Cortex of kidney (tissue), 1 donor: ENCODE measurements around the gene MME.
"Not testable (repeated sequence)": the region's sequence is repeated elsewhere in the genome, so short reads cannot be mapped to it uniquely, and the experiment has no call there.

Source experiments
- DNase-seq: peaks from one replicate; lab custom pipeline; 2025; lab: John Stamatoyannopoulos, UW

Gene MME

DNA sequence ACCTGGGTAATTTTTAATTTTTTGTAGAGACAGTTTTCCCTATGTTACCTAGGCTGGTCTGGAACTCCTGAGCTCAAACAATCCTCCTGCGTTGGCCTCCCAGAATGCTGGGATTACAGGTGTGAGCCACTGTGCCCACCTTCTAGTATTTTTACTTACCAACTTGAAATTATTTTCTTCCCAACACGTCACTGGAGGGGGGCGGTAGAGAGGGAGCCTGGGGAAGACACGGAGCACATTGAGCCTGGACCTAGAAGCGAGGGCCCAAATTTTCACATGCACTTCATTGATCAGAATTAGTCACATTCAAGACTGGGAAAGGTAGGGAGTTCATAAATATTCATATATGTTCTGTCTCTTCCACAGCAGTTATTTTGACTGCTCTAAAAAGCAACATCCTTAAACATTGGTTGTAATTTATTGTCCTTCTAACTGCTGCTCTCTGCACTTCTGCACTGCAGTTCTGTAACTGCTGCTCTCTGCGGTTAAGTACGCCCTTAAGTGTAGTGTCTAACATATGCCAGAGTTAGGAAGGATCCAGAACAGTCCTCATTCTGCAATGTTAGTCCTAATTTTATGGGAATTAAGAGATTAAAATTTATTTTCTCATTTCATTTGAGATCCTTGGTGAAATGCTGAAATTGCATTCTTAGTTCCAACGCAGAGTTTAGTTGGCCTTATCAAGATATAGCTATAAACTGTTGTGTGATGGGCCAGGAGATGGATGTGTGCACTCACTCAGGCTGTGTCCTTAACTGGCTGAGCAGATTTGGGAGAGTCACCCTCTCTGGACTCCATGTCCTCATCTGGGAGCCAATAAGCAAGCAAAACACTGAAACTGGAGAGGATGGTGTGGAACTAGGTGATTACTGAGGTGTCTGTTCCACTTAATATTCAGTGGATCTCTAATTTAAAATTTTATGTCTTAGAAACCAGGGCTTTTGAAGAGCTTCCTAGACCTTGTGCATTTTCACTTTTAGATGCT is 115.1 kb downstream of the MME start:
- DNase-seq = no peak

DNA sequence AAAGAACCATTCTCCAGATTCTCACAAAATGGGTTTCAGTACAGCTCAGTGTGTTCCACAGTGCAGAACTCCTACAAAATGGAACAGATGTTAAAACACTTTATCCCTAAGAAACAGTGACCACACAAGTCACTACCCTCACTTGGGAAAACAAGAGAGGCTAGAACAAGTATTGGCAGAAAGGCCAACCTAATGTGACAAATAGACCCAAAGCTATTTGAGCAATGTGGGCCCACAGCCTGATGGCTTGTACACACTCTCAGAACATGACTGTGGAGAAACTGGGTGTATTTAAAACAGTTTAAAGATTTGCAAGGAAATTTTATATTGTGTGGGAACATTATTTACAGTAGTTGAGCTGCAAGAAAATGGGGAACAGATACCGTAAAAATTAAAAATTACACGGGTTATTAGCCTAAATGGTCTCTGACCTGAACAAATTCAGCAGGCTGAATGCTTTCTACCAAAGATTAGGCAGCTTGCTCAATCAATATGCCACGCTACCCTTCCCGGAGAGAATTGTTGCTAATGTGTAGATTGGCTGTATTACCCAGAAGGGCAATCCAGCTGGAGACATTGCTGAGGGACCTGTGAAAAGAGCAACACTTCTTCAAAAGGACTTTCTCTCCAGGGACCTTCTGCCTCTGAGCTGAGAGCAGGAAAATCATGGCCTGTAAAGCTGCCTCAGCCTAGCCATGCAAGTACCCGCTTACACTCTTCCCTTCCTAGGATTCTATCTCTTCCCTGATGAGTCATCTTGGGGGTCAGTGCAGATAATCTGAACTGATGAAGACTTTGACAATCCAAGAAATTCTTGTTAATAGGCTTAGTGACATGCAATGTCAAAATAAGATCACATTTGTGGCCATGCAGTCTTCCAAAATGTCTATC is 116.3 kb downstream of the MME start:
- DNase-seq = no peak

DNA sequence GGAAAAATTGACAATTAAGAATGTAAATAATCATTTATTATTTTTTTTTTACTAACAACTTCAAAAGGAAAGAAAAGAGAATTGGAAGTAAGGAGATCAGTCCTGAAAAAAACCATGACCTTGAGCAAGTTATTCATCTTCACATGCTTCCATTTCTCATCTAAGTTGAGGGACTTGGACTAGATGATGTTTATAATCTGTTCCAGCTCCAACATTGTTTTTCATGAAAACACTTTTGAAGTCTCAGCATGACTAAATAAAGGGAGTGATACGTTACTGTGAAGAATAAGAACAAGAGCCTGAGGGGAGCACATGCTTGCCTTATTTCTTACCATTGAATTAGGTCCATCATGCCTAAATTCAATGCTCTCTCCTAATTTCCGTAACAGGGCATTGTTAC is 117.7 kb downstream of the MME start:
- DNase-seq = no peak

DNA sequence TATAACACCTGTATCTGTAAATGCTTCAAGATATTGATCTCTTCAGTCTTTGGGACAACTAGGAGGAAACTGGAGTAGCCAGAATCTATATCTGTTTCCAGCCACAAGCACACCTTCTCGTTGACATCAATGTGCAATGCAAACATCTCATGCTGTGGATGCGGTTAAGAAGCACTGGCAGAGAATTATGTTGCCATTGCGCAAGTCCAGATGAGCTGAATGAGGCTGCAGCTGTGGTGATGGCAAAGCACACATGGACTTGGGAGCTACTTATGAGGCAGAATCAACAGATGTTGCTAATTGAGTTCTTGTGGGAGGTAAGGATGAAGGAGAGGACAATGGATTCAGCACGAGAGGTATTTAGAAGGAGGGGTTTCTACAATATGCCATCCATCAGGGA is 122.5 kb downstream of the MME start:
- DNase-seq = no peak

DNA sequence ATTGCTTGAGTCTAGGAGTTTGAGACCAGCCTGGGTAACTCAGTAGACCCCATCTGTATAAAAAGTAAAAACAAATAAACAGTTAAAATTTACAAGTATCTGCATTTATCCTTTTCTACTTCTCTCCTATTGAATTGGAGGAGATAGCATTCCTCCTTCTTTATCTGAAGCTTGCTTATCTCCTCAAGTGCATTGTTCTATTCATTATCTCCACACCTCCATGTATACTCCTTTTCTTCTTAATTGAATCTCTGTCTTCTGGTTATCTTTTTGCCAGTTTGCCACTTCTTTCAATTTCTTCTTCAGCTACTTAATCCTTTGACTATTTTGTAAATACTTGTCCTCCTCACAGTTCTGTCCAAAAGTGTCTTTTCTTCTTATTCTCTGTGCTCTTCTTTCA is 124.7 kb downstream of the MME start:
- DNase-seq = no peak

DNA sequence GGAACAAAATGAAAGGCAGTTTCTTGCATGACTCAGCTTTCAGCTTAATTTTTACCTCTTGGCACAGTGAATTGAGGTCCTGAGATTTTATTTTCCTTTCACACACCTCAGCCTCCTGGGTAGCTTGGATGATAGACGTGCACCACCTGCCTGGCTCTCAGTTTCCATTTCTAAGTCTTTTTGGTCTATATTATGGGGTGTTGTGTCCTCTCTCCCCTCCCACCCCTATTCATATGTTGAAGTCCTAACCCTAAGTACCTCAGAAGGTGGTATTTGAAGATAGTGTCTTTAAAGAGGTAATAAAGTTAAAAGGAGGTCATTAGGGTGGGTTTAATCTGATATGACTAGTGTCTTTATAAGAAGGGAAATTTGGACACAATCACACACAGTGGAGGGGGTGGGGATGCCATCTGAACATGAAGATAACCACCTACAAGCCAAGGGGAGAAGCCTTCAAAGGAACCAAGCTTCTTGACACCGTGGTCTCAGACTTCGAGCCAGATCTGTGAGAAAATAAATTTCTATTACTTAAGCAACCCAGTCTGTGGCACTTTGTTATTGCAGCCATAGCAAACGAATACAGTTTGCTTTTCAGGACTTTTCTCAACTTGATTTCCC is 128.2 kb downstream of the MME start:
- no peak for DNase-seq

DNA sequence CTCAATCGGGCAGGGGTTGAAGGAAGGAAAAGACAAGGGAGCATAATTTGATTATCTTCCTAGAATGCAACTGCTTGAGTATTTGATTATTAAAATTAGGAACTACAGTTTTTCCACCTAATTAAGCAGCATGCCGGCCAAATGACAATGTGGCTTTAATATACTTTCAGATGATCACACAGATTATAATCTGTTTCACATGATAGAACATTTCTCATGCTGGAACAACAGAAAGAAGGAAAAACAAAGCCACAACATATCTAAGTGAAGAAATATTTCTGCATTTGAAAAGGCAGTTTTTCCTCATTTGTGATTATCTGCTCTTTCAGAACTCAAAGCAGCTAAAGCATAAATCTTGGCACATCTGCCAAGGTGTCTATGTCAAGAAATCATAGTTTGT is 130.6 kb downstream of the MME start:
- no peak for DNase-seq

DNA sequence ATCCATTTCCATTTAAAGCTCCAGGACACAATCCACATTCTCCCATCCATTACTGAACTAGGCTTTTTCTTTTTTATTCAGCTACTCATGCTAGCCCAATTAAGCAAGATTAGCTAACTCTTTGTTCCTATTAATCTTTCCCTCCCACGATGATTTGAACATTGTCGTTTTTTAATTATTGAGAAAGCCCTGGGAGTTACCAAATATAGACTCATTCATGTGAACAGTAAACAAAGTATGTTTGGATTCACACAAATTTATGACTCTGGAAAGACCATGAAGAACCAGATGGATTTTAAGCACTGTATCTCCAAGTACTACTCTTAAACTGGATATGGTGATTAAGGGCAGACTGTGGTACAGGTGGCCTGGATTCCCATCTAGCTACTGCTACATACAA is 131.1 kb downstream of the MME start:
- no peak for DNase-seq

DNA sequence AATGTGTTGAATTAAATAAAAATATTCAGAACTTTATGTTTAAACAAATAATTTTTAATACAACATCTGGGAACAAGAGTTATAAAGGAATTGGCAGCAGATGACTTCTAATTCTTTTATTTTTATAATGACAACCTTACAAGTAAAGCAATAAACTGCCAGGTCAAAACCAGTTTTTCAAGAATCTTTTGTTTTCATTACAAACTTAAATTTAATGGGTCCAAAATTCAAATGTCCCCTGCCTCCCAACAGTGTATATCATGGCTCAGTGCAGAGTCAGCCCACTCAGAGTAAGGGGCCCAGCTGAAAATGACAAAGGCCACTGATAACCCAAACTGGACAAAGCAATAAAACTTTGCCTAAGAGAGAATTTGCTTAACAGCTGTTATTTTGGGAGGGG is 131.8 kb downstream of the MME start:
- DNase-seq = no peak

DNA sequence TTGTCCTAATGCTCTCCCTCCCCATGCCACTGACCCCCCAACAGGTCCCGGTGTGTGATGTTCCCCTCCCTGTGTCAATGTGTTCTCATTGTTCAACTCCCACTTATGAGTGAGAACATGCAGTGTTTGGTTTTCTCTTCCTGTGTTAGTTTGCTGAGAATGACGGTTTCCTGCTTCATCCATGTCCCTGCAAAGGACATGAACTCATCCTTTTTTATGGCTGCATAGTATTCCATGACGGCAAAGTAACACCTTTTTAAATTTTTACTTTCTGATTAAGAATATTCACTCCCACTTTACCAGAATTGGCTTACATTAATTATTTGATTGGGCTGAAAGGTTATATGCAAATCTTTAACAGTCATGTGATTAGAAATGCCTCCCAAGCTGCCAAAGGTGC is 135.9 kb downstream of the MME start:
- DNase-seq = not testable (repeated sequence)

DNA sequence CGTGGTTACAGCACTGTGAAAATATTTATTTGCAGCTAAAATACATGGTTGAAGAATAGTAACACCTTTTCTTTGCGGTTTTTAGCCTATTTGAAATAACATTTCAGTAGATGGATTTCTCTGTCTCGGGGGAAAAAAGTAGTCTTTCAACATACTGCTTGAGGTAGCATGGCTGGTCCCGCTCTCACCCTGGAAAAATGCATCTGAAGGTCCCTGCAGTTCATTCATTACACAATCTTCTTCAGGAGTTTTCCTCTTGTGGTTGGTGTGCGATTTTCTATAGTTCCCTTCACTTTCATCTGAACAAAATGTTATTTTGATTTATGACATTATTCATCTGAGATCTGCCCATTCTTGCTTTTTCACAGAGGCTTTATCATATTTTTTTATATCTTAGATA is 137.5 kb downstream of the MME start:
- no peak for DNase-seq

DNA sequence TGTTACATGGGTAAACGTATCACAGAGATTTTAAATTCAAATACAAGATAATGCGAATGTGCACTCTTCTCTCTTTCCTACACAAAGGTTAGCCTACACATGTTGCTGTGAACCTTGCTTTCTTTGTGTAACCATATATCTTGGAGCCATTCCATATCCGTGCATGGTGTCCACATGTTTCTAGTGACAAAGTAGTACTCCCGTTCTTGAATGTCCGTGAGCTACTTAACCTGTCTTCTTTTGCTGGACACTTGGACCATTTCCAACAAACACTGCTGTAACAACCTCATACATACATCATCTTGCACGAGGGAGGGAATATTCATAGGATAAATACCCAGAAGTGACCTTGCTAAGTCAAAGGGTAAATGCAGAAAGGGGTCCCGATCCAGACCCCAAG is 138.3 kb downstream of the MME start:
- no peak for DNase-seq

DNA sequence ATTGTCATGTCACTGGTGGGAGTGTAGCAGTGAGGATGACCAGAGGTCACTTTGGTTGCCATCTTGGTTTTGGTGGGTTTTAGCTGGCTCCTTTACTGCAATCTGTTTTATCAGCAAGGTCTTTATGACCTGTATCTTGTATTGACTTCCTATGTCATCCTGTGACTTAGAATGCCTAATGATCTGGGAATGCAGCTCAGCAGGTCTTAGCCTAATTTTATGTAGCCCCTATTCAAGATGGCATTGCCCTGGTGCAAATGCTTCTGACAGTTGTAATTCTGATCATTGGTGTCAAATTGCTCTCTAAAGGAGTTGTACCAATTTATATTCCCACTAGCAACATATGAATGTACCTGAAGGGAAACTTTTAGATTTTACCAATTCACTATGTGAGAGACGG is 139.0 kb downstream of the MME start:
- no peak for DNase-seq

DNA sequence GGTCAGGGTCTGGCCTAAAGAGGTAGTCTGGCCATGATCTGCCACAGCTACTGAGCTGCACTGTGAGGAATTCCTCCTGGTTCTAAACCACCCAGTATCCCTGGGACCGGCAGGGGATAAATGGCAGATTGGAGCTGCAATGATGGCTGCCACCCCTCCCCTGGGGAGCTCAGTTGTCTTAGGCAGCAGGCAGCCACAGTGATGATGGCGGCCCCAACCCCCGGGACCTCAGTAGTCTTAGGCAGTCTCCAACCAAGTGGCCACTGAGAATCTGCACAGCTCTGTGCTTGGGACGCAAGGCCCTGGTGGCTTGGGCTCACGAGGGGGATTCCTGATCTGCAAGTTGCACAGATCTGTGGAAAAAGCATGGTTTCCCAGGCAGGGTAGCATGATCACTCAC is 145.3 kb downstream of the MME start:
- DNase-seq = no peak

DNA sequence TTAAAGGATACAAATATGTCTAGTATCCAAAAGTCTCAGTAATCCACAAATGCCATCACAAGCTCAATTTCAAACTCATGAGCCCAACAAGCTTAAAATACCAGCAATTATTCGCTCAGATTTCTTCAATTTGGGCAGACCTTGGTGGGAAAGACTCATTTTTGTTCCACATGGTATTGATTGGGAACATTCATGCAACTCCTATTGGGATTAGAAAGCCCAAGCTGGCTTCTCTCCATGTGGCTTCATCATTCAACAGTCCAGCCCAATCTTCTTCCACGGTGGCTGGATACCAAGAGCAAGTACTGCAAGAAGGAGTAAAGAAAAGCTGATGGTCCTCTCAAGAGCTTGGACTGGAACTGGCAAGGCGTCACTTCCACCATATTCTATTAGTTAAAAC is 147.0 kb downstream of the MME start:
- DNase-seq = no peak

DNA sequence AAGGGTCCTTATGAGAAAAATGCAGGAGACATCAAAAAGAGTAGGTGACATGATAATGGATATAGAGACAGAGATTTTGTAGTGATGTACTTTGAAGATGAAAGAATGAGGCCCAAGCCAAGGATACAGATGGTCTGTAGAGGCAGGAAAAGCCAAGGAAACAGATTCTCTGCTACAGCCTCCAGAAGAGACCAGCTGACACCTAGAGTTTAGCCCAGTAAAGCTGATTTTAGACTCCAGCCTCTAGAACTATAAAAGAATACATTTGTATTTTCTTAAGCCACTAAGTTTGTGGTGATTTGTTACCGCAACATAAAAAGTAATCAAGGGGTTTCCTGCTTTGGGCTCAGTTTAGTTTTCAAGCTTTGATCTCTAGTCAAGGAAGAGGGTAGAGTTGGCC is 148.6 kb downstream of the MME start:
- DNase-seq = no peak

DNA sequence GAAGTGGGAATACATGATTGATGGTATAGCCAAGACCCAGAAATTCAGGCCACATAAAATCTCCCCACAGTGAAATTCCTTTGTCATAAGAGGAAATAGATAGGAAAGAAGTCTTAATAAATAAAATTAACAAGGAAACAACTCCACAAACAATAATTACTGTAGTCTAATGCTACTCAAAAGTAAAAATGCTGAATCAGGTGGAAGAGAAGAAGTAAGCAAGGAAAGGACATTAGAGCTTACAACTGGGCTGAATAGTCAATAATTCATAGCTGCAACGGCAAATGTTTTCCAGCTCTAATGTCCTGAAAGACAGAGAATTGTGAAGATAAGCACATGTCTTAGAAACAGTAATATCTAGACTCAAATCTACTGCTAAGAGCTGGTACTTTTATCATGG is 149.0 kb downstream of the MME start:
- no peak for DNase-seq

DNA sequence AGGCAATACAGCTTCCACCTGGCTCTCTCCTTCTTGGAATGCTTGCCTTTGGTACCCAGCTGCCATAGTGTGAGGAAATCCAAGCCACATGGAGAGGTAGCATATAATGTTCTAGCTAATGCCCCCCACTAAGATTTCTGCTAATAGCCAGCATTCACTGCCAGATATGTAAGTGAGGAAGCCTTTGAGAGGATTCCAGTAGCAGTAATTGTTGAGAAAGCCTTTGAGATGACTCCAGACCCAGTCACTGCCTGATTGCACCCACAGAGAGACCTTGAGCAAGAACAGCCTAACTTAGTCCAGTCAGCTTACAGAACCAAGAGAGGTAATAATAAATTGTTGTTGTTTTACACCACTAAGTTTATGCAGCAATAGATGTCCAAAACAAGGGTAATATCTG is 150.3 kb downstream of the MME start:
- no peak for DNase-seq

DNA sequence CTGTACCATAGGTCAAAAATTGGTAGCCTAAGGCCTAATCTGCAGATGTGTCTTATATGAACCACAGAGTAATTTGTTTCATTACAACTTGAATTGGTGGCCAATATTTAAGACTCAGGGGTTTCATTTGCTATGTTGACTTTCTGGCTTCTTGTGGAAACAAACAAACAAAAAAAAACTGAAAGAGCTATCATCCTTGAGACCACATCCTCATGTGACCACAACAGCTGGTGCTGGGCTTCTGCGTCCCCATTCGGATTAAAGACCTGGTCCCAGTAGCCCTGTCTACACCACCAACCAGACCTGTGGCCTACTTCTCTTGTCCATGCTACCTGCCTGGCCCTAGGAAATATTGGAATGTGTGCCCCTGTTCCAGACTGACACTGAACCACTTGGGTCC is 151.7 kb downstream of the MME start:
- DNase-seq = no peak

DNA sequence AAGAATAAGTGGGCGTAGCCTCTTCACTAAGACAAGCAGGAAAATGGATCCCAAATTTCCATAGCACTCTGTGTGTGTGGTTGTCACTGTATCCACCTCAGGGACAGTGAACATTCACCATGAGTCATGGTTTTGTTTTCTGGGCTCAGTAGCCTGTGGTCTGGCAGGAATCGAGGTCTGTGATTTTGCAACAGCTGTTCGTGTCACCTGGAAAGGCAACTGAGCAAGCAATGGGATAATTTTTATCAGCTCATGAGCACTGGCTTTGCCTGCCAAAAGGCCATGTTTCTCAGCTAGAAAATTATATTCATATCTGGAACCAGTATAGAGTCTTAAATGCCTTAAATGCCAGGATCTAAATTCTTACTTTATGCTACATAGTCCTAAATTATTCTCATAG is 152.5 kb downstream of the MME start:
- DNase-seq = no peak

DNA sequence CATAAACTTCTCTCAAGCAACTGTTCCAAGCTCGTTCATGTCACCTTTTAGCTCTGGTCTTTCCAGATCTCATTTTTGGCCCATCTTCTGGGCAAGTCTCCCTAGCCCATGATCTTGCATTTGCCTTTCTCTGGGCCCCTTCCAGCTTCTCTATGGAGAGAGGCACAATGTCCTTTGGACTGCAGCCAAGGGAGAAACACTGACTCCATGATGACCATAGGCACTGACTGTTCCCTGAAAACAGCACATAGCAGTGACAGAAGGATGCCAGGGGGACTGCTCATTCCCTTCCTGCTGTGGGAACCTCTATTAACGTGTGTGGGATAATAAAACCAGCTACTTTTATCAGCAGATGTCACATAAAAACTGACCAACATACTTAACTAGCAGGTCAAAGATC is 153.1 kb downstream of the MME start:
- no peak for DNase-seq
